HG02588 (cell line): ENCODE data around the gene DSEL.
A peak's percentile ranks its signal among the peaks of the same experiment; 100 is the strongest.

Experiments used
- ATAC-seq: cut with Tn5 transposase; IDR thresholded peaks from one replicate; pipeline ENCODE4 v1.9.1; 2021; ENCODE audit warnings: mild to moderate bottlenecking, moderate library complexity; ENCODE audit not compliant: unreplicated experiment

The DSEL gene

DNA sequence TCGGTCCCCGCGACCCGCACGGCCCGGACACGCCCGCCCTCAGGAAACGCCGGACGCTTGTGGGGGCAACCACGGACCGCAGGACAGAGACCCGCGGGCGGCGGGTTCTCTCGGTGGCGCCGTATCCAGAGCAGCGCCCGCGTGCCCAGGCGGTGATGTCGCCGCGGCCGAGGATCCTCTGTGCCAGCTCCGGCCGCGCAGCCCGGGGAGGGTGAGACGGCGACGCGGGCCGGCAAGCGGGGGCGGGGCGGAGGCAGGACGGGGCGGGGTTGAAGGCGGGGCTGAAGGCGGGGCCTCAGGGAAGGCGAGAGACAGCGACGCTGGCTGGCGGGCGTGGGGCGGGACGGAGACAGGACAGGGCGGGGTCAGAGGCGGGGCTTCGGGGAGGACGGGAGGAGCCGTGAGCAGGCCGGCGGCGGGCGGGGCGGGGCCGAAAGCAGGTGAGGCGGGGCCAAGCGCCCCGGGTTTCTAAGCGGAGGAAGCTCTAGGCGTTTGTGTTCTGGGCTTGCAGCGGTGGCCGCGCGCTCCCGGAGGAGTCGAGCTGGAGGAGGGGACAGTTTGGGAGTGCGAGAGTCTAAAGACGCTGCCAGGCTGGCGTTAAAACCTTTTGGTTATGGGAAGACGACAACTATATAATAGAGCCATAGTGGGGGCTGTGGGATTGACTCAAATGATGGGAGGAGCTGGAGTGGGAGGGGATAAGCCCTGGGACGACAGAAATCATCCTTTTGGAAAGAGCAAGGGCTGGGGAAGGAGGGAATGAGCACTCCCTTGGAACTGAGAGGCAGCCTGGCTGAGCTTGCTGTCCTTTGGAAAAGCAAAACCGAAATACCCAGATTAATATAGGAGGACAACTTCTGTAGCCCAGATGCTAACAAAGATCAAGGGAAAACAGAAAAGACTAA is at the start of gene DSEL:
Gene DSEL, minus strand, starts transcription at position 182 of the 905 bp plus-strand sequence. CDS start 2,112 bp downstream, outside the sequence.
- peak; percentile 98 for ATAC-seq

DNA sequence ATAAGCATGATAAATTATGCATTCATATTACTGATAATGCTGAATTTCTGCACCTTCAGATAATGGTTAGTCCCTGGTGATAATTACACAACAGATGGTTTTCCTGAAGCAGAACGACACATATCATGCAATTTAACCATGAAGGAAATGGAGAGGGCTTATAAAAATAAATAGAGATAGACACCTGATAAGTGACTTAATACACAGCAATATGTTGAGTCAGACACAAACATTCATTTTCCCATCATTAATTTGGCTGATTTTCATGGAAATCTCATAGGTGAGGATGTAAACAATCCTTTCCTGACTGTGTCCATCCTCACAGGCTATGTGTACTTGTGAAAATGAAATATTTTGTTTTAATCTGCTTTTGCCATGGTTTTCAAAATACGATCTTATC is 36.9 kb upstream of the DSEL start:
- no peak for ATAC-seq

DNA sequence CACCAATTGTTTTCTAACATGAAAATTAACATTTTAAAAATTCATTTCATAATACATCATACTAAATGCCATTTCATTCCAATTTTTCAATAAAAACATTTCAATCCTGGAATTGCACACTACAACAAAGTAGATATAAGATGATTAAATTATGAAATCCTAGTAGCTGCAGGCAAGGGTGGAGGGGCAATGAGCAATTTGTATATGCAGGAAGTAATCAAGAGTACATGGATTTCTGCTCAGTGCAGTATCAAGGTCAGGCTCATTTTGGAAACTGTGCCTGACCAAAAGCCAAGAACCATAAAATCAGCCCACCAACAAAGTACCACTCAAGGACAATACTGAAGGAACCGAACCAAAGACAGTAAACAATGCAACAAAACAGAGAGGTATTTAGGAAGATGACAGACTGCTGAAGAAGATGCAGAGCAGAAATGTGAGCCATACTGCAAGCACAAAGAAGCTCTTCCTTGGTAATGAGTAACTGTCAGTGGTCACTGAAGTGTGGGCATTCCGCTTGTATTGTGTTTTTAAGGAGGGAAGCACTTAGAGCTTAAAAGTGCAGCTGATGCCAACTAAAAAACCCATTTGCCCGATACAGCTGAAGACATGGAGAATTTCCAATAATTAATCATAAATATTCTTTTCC is 34.5 kb upstream of the DSEL start:
- no peak for ATAC-seq

DNA sequence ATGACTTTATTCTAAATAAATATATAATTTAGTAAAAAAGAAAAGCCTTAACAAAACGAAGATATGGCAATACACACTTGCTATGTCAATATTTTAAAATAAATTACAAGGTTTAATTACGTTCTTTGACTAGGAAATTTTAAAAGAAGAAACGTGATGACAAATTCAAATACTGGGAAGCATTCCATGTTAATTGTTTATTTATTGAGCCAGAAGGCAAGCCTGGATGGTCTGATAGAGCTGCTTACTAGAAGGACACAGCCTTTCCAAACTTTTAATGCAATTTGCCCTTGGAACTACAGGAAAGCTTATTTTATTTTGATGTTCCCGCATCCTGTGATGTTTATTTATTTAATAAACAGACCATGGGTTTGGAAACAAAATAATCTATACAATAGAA is 33.4 kb upstream of the DSEL start:
- no peak for ATAC-seq

DNA sequence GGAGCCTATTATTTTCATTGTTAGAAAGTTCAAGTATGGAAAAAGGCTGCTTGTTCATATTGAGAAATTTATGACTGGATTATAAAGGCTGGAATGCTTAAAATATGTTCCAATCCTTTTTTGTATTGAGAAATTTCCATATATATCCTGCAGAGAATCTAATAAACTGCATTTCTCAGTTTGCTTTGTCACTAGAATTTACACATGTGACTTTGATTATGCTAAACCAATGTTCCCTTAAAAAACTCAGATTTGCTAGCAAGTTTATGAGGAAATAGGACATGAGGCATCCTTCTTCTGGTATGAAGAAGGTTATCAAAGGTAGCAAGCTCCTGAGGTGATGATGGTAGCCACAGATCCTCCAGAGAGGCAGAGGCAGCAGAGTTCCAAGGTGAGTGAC is 29.2 kb upstream of the DSEL start:
- ATAC-seq, result no peak

DNA sequence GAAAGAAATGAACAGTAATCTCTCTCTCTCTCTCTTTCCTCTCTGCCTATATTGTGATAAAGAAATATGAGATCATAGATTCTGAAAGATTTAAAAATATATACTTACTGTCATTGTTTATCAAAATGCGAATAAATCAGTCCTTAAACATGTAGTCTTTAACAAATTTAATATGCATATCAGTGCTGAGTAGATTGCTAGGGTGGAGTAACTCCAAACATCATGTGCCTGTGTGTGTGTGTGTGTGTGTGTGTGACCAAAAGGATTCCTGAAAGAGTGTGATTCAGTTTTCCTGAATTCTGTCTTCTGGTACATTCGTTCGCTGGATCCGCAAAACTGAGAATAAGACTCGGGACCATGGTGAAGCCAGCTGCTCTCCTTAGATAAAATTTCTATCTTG is 24.0 kb upstream of the DSEL start:
- ATAC-seq, result no peak

DNA sequence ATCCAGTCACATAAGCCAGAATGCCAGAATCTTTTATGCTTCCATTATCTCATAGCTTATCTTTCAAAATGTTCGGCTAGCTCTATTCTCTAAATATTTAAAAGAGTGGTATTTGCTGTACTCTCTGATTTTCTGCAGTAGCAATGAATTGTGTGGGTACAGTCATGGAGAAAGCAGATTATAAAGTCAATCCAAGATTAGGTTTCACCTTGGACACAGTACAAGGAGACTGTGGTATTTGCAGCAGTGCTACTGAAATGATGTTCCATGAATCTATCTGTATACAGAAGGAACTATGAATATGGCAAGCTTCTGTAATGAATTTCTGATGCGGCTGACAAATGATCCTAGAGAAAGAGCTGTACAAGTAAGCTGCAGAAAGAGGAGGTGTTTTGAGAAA is 15.4 kb upstream of the DSEL start:
- no peak for ATAC-seq

DNA sequence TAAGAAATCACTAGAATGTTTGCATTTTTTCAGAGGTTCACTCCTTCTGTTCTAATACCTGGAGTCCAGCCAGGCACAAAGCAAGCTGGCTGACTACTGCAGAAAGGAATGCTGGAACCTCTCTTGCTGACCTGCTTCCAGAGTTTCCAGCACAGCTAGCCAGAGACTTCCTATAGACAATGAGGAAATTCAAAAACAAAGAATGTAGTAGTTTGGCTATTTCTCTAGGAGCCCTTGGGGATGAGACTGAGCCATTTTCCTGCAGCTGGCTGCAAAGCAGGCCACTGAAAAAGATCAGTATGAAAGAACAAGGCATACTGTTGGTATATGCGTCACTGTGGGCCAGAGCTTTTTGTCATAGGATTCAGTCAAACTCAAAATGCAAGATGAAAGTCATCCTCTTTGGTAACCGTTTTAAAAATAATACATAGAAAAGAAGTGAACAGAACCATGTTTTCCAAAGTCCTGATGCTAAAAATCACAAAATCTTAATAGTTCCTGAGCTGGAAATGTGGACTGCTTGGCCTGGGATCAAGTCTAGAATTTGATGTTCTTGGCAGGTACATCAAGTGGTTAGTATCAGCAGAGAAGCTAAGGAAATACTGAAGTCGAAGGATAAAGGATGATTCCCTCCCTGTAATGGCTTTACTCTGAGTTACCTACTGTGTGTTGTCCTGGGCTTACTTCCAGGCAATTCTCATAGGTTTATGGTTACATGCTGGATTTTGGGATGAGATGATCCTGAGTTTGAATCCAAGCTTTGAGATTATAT is 9.0 kb upstream of the DSEL start:
- ATAC-seq, result no peak

DNA sequence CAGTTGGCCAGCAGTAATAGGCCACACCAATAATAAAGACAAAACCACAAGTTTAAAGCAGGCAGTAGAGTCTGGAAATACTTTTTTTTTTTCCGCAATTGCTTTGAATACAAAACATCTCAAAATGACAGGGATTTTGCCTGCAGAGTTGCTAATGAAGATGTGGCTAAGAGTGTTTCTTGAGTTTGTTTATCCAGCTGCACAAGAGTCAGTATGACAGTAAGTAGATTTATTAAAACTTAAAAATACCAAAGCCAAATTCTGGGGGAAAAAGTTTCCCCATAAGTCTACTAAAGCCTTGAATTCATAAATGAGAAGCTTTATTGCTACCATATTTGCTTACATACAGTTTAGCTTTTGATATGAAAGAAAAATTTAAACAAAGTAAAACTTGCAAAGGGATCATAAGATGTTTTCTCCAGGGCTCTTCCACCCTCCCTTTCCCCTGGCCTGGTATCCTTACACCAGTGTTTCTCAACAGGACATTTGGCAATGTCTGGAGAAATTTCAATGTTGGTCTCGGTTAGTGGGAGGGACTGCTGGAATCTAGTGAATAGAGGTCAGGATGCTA is 3.9 kb upstream of the DSEL start:
- ATAC-seq, result no peak

DNA sequence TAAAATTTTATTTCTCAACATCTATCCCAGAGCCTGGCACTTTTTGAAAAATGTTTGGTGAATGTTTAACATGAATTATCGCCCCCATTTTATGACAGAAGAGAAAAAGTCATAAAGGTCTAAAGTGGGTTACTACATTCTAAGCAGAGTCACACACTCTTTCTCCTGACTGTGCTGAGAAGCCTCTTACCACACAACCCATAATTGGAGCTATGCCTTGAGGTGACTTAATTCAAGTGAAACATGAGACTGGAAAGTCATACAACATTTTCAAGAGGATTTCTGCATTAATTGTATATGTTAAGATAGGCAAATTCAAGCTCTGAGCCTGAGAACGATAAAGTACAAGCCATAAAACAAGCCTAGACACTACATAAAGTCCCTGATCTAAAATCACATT is 3.1 kb upstream of the DSEL start:
- ATAC-seq, result no peak

DNA sequence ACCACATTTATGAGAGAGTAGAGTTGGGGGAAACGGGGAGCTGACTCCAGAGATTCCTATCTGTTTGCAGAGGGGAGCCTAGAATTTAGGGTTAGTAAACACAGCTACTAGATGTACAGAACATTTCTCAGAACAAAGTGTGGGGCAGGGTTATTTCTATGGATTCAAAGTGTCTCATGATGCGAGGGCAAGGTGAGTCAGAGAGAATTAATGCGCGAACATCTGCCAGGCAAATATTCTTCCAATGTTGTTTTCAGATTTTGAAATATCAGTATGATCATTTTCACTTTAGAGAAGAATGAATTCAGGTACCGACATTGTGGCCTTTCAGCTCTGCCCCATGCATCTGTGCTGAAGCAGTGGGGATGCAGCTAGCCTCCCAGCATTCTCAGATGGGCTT is 2.0 kb upstream of the DSEL start:
- ATAC-seq, result no peak

DNA sequence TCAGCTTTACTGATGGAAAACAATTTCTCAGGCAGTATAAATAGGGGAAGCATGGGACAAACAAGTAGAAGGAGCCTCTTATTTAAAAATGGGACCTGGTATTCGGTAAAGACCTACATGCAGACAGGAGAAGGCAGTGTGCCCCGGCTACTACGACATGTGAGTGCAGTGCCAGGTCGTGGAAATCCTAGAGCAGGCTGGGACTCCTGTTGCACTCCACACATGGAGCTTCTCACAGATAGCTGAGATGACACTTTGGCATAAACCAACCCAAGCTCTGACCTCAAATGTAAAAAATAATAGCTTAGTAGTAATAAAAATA is 885 bp upstream of the DSEL start:
- ATAC-seq, result no peak

DNA sequence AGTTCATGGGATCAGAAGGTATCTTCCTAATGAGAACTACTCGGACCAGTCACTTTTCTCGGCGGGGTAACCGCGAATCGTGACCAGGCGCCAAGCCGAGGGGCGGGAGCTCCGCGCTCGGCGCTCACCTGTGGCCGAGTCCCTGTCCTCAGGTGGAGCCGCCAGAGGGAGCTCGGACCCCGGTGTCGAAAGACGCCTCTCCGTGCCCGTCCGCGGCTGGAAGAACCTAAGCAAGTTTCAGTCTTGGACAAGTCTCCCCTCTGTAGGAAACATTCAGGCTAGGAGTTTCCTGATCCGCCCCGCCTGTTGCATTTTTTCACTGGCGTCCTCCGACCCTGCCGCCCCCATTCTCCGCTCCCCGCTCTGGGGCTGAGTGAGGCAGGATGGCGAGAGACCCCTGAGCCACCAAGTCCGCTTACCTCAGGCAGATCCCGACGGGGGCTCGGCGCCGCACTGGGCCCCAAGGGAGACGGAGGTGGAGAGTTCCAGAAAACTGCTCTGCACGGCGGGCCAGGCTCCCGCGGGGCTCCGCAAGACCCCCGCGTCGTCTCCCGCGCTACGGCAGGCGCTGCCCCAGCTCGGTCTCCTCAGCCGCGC is 480 bp downstream of the DSEL start:
- peak; percentile 26 for ATAC-seq

DNA sequence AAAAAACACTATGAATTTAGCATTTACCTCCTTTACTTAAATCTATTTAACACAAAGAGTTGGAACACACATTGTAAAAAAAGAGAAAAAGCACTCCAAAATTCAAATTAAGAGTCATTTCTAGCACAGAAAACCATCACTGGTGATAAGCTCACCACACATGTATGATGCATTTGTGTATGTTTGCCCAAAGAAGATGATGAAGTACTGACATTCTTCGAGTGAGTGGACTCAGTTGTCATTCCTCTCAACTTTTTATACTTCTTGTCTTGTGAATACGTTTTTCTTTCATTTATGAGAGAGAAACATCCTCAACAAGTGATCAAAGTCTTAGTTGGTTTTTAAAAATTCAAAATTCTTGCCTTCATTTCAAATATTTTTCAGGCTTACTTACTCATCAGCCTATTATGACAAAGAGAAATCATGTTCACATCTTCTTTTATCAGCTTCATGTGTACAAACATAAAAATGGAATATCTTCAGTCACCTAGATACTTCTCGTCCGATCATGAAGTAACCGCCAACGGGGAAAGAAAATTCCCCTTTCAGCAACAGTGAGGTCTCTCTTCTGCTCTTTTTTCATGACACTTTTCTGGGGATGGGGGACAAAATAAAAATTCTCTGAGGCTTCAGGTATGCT is 1.5 kb downstream of the DSEL start:
- ATAC-seq, result no peak

DNA sequence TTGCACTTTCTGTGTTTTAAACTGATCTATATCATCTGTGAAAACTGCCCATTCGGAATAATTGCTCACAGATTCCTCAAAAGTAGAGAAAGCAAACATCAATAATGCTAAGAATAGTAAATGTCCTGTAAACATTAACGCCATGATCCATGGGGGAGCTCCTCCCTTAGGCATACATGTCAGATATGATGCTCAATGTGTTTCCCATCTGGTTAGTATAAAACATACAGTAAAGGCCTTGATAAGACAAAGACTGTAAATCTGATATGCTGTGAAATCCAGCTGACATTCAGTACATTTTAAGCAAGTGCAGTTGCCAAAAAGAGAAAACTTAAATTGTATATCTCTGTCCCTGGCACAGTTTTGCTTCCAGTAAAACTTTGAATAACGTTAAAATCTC is 2.1 kb downstream of the DSEL start:
- ATAC-seq, result no peak

DNA sequence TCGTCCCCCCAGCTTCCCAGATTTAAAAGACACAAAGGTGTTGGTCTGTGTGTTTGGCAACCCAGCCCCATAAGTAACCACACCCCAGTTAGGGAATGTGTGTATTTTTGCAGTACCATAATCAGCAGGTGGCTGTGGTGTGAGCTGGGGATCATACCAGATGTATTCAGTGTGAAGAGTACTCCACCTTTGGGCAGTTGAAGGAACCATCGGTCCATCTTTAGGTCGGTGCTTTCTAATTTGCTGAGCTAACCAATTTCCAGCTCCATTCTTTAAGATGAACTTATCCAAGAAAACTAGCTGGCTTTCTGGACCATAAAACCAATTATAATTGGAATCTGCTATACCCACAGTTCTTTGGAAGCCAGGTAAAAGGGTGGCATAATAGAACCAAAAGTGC is 3.2 kb downstream of the DSEL start:
- ATAC-seq, result no peak

DNA sequence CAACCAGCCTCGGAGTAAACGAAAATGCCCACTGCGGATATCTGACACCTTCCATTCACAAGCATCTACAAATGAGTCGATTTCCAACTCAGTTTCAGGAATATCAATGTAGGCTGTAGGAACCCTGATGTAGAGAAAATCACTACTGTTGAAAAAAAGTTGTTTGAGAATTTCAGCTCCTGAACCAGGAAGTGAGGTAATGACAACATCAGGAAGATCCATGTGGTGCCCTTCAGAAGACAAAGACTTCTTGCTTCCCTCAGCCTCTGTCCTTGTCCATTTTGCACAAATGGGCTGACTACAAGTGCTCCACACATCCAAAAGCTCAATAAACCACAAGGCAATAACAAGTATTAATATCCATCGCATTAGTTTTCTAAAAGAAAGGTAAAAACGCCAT is 4.7 kb downstream of the DSEL start:
- ATAC-seq, result no peak

DNA sequence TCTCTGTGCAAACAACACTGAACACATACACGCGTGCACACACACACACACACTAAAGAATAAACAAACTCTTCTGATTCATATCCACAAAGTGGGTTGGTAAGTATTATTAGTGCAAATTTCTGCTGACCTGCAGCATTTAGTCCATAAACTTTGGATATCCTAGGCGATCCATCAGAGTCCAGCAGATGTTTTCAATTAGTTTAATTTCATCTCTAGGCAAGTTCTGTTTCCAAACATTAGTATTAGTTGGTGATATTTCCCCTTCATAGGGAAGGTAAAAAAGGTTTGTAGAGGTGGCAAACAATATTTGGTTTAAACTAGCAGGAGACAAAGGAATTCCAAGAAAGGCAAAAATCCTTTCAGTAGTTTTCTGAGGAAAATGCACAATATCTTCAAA is 5.7 kb downstream of the DSEL start:
- no peak for ATAC-seq

DNA sequence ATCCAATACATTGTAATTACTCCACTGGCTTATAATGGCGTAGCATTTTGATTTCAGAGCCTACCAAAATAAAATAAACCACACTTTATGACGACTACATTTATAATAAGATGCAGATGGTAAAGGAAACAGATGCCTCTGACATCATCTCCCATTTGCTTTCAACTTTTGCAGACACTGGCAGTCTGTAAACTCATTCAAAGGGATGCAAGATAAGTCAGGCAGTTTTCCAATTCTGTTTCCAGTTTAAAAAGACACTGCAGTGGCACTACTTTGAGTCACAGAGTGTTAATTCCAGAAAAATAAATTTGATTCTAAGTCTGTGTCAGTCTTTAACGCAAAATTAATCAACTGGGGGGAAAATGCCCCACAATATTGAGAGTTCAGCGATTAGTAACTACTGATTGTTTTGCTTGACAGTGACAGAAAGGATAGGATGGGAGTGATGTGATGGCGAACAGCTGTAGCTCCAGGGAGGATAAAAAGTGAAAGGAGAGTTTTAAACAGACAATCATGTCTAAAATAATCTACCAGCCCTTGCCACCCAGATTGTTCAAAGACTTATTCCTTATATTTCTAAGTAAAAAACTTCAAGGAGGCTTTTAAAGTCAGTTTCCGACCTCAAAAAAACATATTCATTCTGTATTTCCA is 6.7 kb downstream of the DSEL start:
- no peak for ATAC-seq

DNA sequence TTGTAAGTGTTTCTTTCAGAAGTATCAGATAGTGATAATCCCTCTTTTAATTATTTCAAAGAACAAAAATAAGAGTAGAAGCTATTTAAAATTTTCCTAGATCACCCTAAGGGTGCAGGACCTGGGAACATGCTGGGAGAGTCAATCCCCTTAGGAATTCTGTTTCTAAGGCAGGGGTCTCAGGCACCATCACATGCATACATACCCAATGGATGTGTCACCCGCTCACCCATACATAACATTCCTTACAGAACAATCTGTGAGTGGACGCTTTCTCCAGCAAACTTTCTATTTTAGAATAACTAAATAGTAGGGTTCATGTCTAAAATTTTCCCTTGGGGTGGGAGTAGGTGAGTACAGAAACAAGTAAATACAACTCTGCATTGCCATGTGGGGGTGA is 8.4 kb downstream of the DSEL start:
- ATAC-seq, result no peak
